GM23248 (cell line): ENCODE results near the gene PISD.

Source experiments
- EZH2 ChIP-seq: fragments of 200-600 bp; sonication (generic); IDR thresholded peaks from 2 replicates; pipeline ENCODE4 v1.6.1; 2018; ENCODE audit warnings: antibody characterized with exemption, mild to moderate bottlenecking; ENCODE audit not compliant: insufficient read depth, poor library complexity, severe bottlenecking
- EZH2phosphoT487 ChIP-seq: fragments of 200-600 bp; sonication (generic); IDR thresholded peaks from 2 replicates; pipeline ENCODE4 v1.6.1; 2018; ENCODE audit warnings: antibody characterized with exemption, moderate library complexity, mild to moderate bottlenecking, low read depth; ENCODE audit not compliant: insufficient read depth

DNA sequence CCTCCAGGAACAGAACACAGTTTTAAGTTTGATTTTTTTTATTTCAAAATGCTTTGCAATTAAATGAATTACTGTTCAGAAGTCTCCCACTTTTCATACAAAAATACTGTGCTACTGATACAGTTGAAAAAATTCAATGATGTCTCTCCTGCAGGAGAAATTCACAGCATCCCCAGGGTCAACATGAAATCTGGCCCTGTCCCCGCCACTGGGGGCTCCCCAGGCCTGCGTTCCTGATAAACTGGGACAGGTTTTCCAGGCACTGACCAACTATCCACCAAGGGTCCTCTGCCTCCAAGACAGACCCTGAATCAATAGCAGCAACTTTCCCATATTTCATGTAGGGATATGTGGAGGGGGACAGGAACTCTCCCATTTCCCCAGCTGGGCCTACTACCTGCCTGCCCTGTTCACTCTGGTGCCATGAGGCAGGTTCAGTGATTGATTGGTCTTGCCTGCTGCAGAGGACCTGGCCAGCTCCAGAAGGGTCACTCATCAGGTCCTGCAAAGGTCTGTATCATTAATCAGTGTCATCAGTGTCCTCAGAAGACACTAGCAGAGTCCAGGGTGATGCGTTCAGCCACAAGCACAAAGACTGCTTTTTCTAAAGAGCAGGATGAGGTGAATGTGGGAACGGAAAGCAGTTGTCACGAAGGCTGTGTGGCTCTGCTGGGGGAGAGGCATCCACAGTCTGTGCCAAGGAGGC, 43.4 kb downstream of the PISD start:
- TF ChIP-seq EZH2 = no peak
- TF ChIP-seq EZH2phosphoT487 = no peak
